Testis (tissue), 3 donors: ENCODE results near the gene IL1RAPL1. TPM values are rescaled to one million over a fixed set of nuclear protein-coding genes. Genes with fewer than 3 reads are reported as not detected.
"Not testable (repeated sequence)": the region's sequence is repeated elsewhere in the genome, so short reads cannot be mapped to it uniquely, and the experiment has no call there.

Source experiments
- DNase-seq: peaks from one replicate; pipeline ENCODE4 v3.0.0-alpha.2; 2019
- H3K27ac ChIP-seq, 2 donors: fragments of 200-600 bp; sonication (generic); one replicate each; pipeline ENCODE4 v1.5.1; 2019
- H3K27me3 ChIP-seq: fragments of 200-600 bp; sonication (generic); one replicate; pipeline ENCODE4 v1.5.1; 2019
- H3K36me3 ChIP-seq: fragments of 200-600 bp; sonication (generic); one replicate; pipeline ENCODE4 v1.5.1; 2017; ENCODE audit warnings: low read depth; ENCODE audit errors: missing control alignments
- H3K4me1 ChIP-seq: fragments of 200-600 bp; sonication (generic); one replicate; pipeline ENCODE4 v1.5.1; 2019
- H3K4me3 ChIP-seq, 2 donors: fragments of 200-600 bp; sonication (generic); one replicate each; pipeline ENCODE4 v1.5.1; 2017 to 2019
- H3K9me3 ChIP-seq: fragments of 200-600 bp; sonication (generic); one replicate; pipeline ENCODE4 v1.5.1; 2017
- CTCF ChIP-seq, 3 experiments: fragments of 450-650 bp in 2 of 3; fragments of 200-600 bp in 1 of 3; sonication (generic) in 1 of 3; IDR thresholded peaks; one replicate each; pipeline ENCODE4 v1.5.1; 2016 to 2019; ENCODE audit warnings: antibody characterized with exemption in 3 of 3, mild to moderate bottlenecking in 2 of 3, moderate library complexity in 1 of 3
- POLR2A ChIP-seq: fragments of 450-650 bp; IDR thresholded peaks from one replicate; pipeline ENCODE4 v1.6.1; 2017; ENCODE audit warnings: antibody characterized with exemption, mild to moderate bottlenecking, moderate library complexity
- WGBS, 2 donors: methylation state at CpG; one replicate each; pipeline ENCODE4 v1.1.5; 2018; 5-methylcytosine and 5-hydroxymethylcytosine counted together
- intact Hi-C: fragments of 100-400 bp; cut with DNase I; formaldehyde crosslinking; loops from one replicate; pipeline ENCODE4 v1.15.1; 2023; ENCODE audit warnings: low total_unique reads
- polyA plus RNA-seq: library from polyadenylated mRNA; stranded (reverse); fragments of 350-450 nt; fragmentation: Illumina TruSeq; extraction: RNeasy Lipid Tissue Mini Kit (QIAGEN cat#74804); gene quantifications from one replicate; pipeline ENCODE4 v1.2.3, GENCODE V29; 2014; ENCODE audit warnings: low read depth, low replicate concordance; ENCODE audit not compliant: insufficient read depth
- total RNA-seq, 2 donors: library from RNA; depleted of rRNA; stranded (reverse); fragments of >200 nt; gene quantifications; one replicate each; pipeline ENCODE4 v1.2.3, GENCODE V29; 2016

IL1RAPL1 gene
- total and polyA plus RNA-seq, 3 donors from 2014 or later = 0.13 to 0.94 (median 0.93) TPM

- H3K36me3 ChIP-seq = no peaks in the 10 kb centered on the region
- H3K4me1 ChIP-seq = no peaks in the 10 kb centered on the region
- WGBS, 2 donors = 67 to 69% methylated on average over 2 of the region's 2 CpGs
Observed at GRCh38 chrX:29299684-29300083, 712.4 kb downstream of the IL1RAPL1 start.

GRCh38 chrX:29308726-29309125 is 721.5 kb downstream of the IL1RAPL1 start:
- Histone ChIP-seq H3K27ac (no peak overlapping the region), H3K4me1 (no peaks in the 10 kb centered on the region), H3K4me3 (no peak overlapping the region), H3K27me3 (no peaks in the 10 kb centered on the region), H3K9me3 (no peaks in the 10 kb centered on the region), H3K36me3 (no peaks in the 10 kb centered on the region)
- intact Hi-C loops = no loop called here
- WGBS, 2 donors = 69 to 83% methylated on average over 4 of the region's 4 CpGs
- DNase-seq = no peak
- TF ChIP-seq CTCF (IDR thresholded peaks at IDR 0.05) = no peak
- no peak for TF ChIP-seq POLR2A

More at GRCh38 chrX:29299684-29300083, 712.4 kb downstream of the IL1RAPL1 start:
- no peak for TF ChIP-seq POLR2A
- TF ChIP-seq CTCF (IDR thresholded peaks at IDR 0.05) = no peak
- no peak overlapping the region for H3K27ac ChIP-seq
- H3K9me3 ChIP-seq = no peaks in the 10 kb centered on the region
- no peak for DNase-seq
- intact Hi-C loops = no loop called here
- no peaks in the 10 kb centered on the region for H3K27me3 ChIP-seq
- no peak overlapping the region for H3K4me3 ChIP-seq

- intact Hi-C loops = no loop called here
- WGBS, 2 donors = 68 to 72% methylated on average over 3 of the region's 3 CpGs
- no peaks in the 10 kb centered on the region for H3K27me3 ChIP-seq
- no peaks in the 10 kb centered on the region for H3K4me1 ChIP-seq
- H3K36me3 ChIP-seq = no peaks in the 10 kb centered on the region
- no peak overlapping the region for H3K27ac ChIP-seq
- no peak for DNase-seq
- H3K4me3 ChIP-seq = no peak overlapping the region
- no peaks in the 10 kb centered on the region for H3K9me3 ChIP-seq
- TF ChIP-seq POLR2A (no peak), CTCF (IDR thresholded peaks at IDR 0.05) (no peak)
Observed at GRCh38 chrX:29315931-29316330, 728.7 kb downstream of the IL1RAPL1 start.

GRCh38 chrX:29318012-29318411 is 730.8 kb downstream of the IL1RAPL1 start:
- no peak for DNase-seq
- intact Hi-C loops = no loop called here
- TF ChIP-seq CTCF (IDR thresholded peaks at IDR 0.05) (no peak), POLR2A (no peak)

GRCh38 chrX:29332429-29332828 is 745.2 kb downstream of the IL1RAPL1 start:
- 89 to 94% methylated on average over 1 to 3 of the region's 3 CpGs for WGBS, 2 donors
- intact Hi-C loops, H3K4me1 ChIP-seq, H3K9me3 ChIP-seq, H3K4me3 ChIP-seq, H3K27me3 ChIP-seq, H3K36me3 ChIP-seq, DNase-seq, H3K27ac ChIP-seq: not testable (repeated sequence)

More at GRCh38 chrX:29318012-29318411, 730.8 kb downstream of the IL1RAPL1 start:
- Histone ChIP-seq H3K9me3 (no peaks in the 10 kb centered on the region), H3K27me3 (no peaks in the 10 kb centered on the region), H3K36me3 (no peaks in the 10 kb centered on the region), H3K4me3 (no peak overlapping the region), H3K4me1 (no peaks in the 10 kb centered on the region), H3K27ac (no peak overlapping the region)
- WGBS, 2 donors = 92 to 100% methylated on average over 1 of the region's 1 CpG

GRCh38 chrX:29333091-29333490 is 745.8 kb downstream of the IL1RAPL1 start:
- no CpG with 5 or more reads among the region's 27 CpGs for WGBS, 2 donors
- DNase-seq, H3K36me3 ChIP-seq, H3K27me3 ChIP-seq, H3K27ac ChIP-seq, H3K4me3 ChIP-seq, H3K9me3 ChIP-seq, H3K4me1 ChIP-seq, intact Hi-C loops: not testable (repeated sequence)
